Heart right ventricle (tissue), 16 donors: ENCODE data around the gene SUSD5. TPM values are rescaled to one million over a fixed set of nuclear protein-coding genes. Genes with fewer than 3 reads are reported as not detected.
"Not testable (repeated sequence)": the region's sequence is repeated elsewhere in the genome, so short reads cannot be mapped to it uniquely, and the experiment has no call there.

Source experiments
- ATAC-seq, 8 donors: fragments of 200-7000 bp; cut with Tn5 transposase; one replicate each; pipeline ENCODE4 v1.9.1; 2020; ENCODE audit warnings: mild to moderate bottlenecking in 8 of 8, moderate library complexity in 8 of 8, moderate number of reproducible peaks in 1 of 8
- DNase-seq, 2 donors: peaks; one replicate each; pipeline ENCODE4 v3.0.0-alpha.2; 2020
- H3K27ac ChIP-seq, 10 donors: fragments of 200-600 bp; sonication (generic) in 2 of 10; one replicate each; pipeline versions ENCODE4 v1.5.0 to v1.8.0; 2020 to 2022; ENCODE audit warnings: mild to moderate bottlenecking in 3 of 10
- H3K27me3 ChIP-seq, 7 donors: fragments of 200-600 bp; one replicate each; pipeline ENCODE4 v1.8.0; 2021 to 2022; ENCODE audit warnings: mild to moderate bottlenecking in 2 of 7
- H3K36me3 ChIP-seq, 9 donors: fragments of 200-600 bp; sonication (generic) in 1 of 9; one replicate each; pipeline versions ENCODE4 v1.5.0 to v1.8.0; 2020 to 2022; ENCODE audit warnings: mild to moderate bottlenecking in 2 of 9
- H3K4me1 ChIP-seq, 9 donors: fragments of 200-600 bp; sonication (generic) in 1 of 9; one replicate each; pipeline versions ENCODE4 v1.5.0 to v1.8.0; 2020 to 2022; ENCODE audit warnings: mild to moderate bottlenecking in 4 of 9
- H3K4me3 ChIP-seq, 10 donors: fragments of 200-600 bp; sonication (generic) in 2 of 10; one replicate each; pipeline versions ENCODE4 v1.5.0 to v1.8.0; 2020 to 2022; ENCODE audit warnings: mild to moderate bottlenecking in 7 of 10, moderate library complexity in 2 of 10
- H3K9me3 ChIP-seq, 11 donors: fragments of 200-600 bp in 10 of 11; sonication (generic) in 2 of 11; one replicate each; pipeline versions ENCODE4 v1.5.0 to v1.8.0; 2013 to 2022; ENCODE audit warnings: mild to moderate bottlenecking in 2 of 11, control low read depth in 1 of 11, moderate library complexity in 1 of 11
- CTCF ChIP-seq, 9 donors: fragments of 200-600 bp; sonication (generic) in 2 of 9; IDR thresholded peaks; one replicate each; pipeline versions ENCODE4 v1.5.0 to v1.8.0; 2021 to 2022; ENCODE audit warnings: antibody characterized with exemption in 9 of 9, mild to moderate bottlenecking in 5 of 9, moderate library complexity in 1 of 9
- WGBS, 2 donors: extraction: QIAGEN DNeasy Blood & Tissue Kit; methylation state at CpG; one replicate each; pipeline ENCODE4 v1.1.7; 2013; ENCODE audit warnings: inconsistent platforms in 1 of 2; 5-methylcytosine and 5-hydroxymethylcytosine counted together
- intact Hi-C, 10 donors: fragments of 100-400 bp; cut with DNase I; formaldehyde crosslinking; loops; one replicate each; pipeline versions ENCODE4 v1.11.1 to v1.14.2; 2022
- polyA plus RNA-seq, 2 donors: library from polyadenylated mRNA; stranded (reverse); fragments of 200-250 nt; gene quantifications; one replicate each; pipeline ENCODE4 v1.2.3, GENCODE V29; 2013
- total RNA-seq, 10 donors: library from RNA; stranded (reverse); fragmentation: NEBNext Ultra II Directional in 3 of 10; extraction: Animal tissue kit (Norgen Biotek cat#: 25700) in 3 of 10; gene quantifications; one replicate each; pipeline versions ENCODE4 v1.2.1 to v1.2.4, GENCODE V29; 2021 to 2023
- donor health status: Arrhythmogenic right ventricular cardiomyopathy.
- donor health status: ischemic (EF 13 %, LVEDD 7.1; RV severe dilation, severe dysfunction).
- donor health status: healthy with polysubstance abuse.
- donor health status: DM: no; HTN: yes; CAD: no.
- donor health status: DM: no; HTN: no; CAD: no.
- donor health status: ischemic (EF 25% LVEDD 6.9; RV normal size, moderate dysfunction).
- donor health status: ischemic (EF 25% LVEDD 5.7; RV mildly dilated, moderate dysfunction).
- donor health status: healthy.
- donor health status: DM: yes; HTN: yes; CAD: no.
- donor health status: Ischemic cardiomyopathy.
- donor health status: ischemic (EF 35%, LVEDD 5.7; RV mildly dilated, moderate dysfunction).
- donor health status: nonischemic (EF 11% LVEDD 7.7; RV severe dilation, severe dysfunction).
- donor health status: DM: yes; HTN: yes; CAD: no.
- donor health status: PGD.
- donor health status: ischemic (EF 29% LVEDD 5.4; RV normal size, mild dysfunction).
- donor health status: nonischemic (EF 23%, LVEDD 6.1; RV moderate dilation, normal function).

The SUSD5 gene
- total and polyA plus RNA-seq, 12 donors: 0.28 to 12.9 (median 1.0) TPM

- no peak for ATAC-seq
- peaks cover 0 to 18% (median 8%) of the 10 kb centered on the region in 9 donors for H3K4me1 ChIP-seq
- no peaks in the 10 kb centered on the region for H3K9me3 ChIP-seq
- 36 to 67% methylated on average over 1 of the region's 1 CpG for WGBS, 2 donors
- intact Hi-C loops: loop anchor here in 1 of 10 donors (5.0 kb wide), 1 partner anchor 218 kb away; no protein-coding TSS in a partner anchor
- no peak for DNase-seq
- peaks cover 0 to 60% (median 16%) of the 10 kb centered on the region in 9 donors for H3K36me3 ChIP-seq
- H3K4me3 ChIP-seq: no peak overlapping the region
- no peak overlapping the region for H3K27ac ChIP-seq
- peak in 5 of 9 donors; percentile 13 to 39 (median 21) for TF ChIP-seq CTCF (IDR thresholded peaks at IDR 0.05)
- no peaks in the 10 kb centered on the region for H3K27me3 ChIP-seq
Observed at GRCh38 chr3:33144433-33144832, 74.2 kb downstream of the SUSD5 start.

GRCh38 chr3:33141006-33141405 lies 77.6 kb downstream of the SUSD5 start:
- DNase-seq: no peak
- Histone ChIP-seq H3K27ac (no peak overlapping the region), H3K4me3 (no peak overlapping the region), H3K4me1 (peaks cover 0 to 7% (median 0%) of the 10 kb centered on the region in 9 donors), H3K9me3 (no peaks in the 10 kb centered on the region), H3K27me3 (no peaks in the 10 kb centered on the region), H3K36me3 (peaks cover 0 to 87% (median 26%) of the 10 kb centered on the region in 9 donors)
- no peak for ATAC-seq
- intact Hi-C loops: loop anchor here in 1 of 10 donors (5.0 kb wide), 1 partner anchor 221 kb away; no protein-coding TSS in a partner anchor
- TF ChIP-seq CTCF (IDR thresholded peaks at IDR 0.05): no peak
- 92 to 94% methylated on average over 3 of the region's 3 CpGs for WGBS, 2 donors

GRCh38 chr3:33139996-33140395 lies 78.6 kb downstream of the SUSD5 start:
- Histone ChIP-seq H3K36me3 (peaks cover 0 to 97% (median 35%) of the 10 kb centered on the region in 9 donors), H3K4me1 (peaks cover 0 to 7% (median 0%) of the 10 kb centered on the region in 9 donors), H3K9me3 (no peaks in the 10 kb centered on the region), H3K27me3 (no peaks in the 10 kb centered on the region), H3K4me3 (no peak overlapping the region), H3K27ac (no peak overlapping the region)
- DNase-seq (no peak), ATAC-seq (no peak)
- WGBS, 2 donors: 48 to 55% methylated on average over 2 of the region's 2 CpGs
- intact Hi-C loops: loop anchor here in 3 of 10 donors (5.0 to 10.0 kb wide), 3 partner anchors 85 to 645 kb away; no protein-coding TSS in a partner anchor
- no peak for TF ChIP-seq CTCF (IDR thresholded peaks at IDR 0.05)

- not testable (repeated sequence) for H3K27me3 ChIP-seq, ATAC-seq, H3K4me1 ChIP-seq, H3K4me3 ChIP-seq, DNase-seq, H3K27ac ChIP-seq, H3K9me3 ChIP-seq
- peaks cover 0 to 98% (median 43%) of the 10 kb centered on the region in 9 donors for H3K36me3 ChIP-seq
- intact Hi-C loops: loop anchor here in 2 of 10 donors (10.0 kb wide), 2 partner anchors 86 to 646 kb away; no protein-coding TSS in a partner anchor
- 91 to 92% methylated on average over 8 of the region's 8 CpGs for WGBS, 2 donors
Observed at GRCh38 chr3:33139006-33139623, 79.5 kb downstream of the SUSD5 start.

GRCh38 chr3:33137691-33138090 lies 80.9 kb downstream of the SUSD5 start:
- Histone ChIP-seq H3K36me3 (peaks cover 0 to 100% (median 48%) of the 10 kb centered on the region in 9 donors), H3K9me3 (no peaks in the 10 kb centered on the region), H3K27ac (no peak overlapping the region), H3K4me1 (peaks cover 0 to 7% (median 0%) of the 10 kb centered on the region in 9 donors), H3K27me3 (no peaks in the 10 kb centered on the region), H3K4me3 (no peak overlapping the region)
- intact Hi-C loops: loop anchor here in 2 of 10 donors (10.0 kb wide), 2 partner anchors 87 to 647 kb away; no protein-coding TSS in a partner anchor
- no peak for TF ChIP-seq CTCF (IDR thresholded peaks at IDR 0.05)
- no peak for ATAC-seq
- 83 to 98% methylated on average over 1 of the region's 1 CpG for WGBS, 2 donors
- DNase-seq: no peak
